Endothelial cell of umbilical vein (primary cell): Measurements from ENCODE around the gene CCHCR1.

Experiments used
- CTCF ChIP-seq, 2 donors: IDR thresholded peaks; 1 replicate in 1 of 2; 2 replicates in 1 of 2; pipeline ENCODE4 v1.5.1; 2011; ENCODE audit warnings: low read length in 2 of 2, mild to moderate bottlenecking in 2 of 2, moderate library complexity in 2 of 2, control low read depth in 1 of 2, inconsistent platforms in 1 of 2, low read depth in 1 of 2; ENCODE audit not compliant: insufficient read depth in 1 of 2; ENCODE audit errors: extremely low read depth in 1 of 2
- EZH2 ChIP-seq: IDR thresholded peaks from 2 replicates; pipeline ENCODE4 v1.6.1; 2012; ENCODE audit warnings: borderline replicate concordance, low read depth, mild to moderate bottlenecking, moderate library complexity, low read length, inconsistent platforms; ENCODE audit not compliant: severe bottlenecking
- MAX ChIP-seq: IDR thresholded peaks from 2 replicates; pipeline ENCODE4 v1.6.1; 2011; ENCODE audit not compliant: insufficient read depth, insufficient read length
- POLR2AphosphoS5 ChIP-seq: IDR thresholded peaks from 2 replicates; pipeline ENCODE4 v1.6.1; 2012; ENCODE audit warnings: low read depth, mild to moderate bottlenecking, control low read depth, low read length, moderate library complexity; ENCODE audit not compliant: insufficient read depth

- TF ChIP-seq POLR2AphosphoS5, result peak; percentile 74
- peak; percentile 86 for TF ChIP-seq MAX
- no peak for TF ChIP-seq CTCF (IDR thresholded peaks at IDR 0.05; ENCODE audit: extremely low read depth in 1 of 2, insufficient read depth in 1 of 2, low read depth in 1 of 2, low read length in 2 of 2)
- no peak for TF ChIP-seq EZH2
Measured at GRCh38 chr6:31122791-31123706, 34.6 kb downstream of the CCHCR1 start.
